GM18508 (cell line): ENCODE results near the gene AUTS2.

Source experiments
- ATAC-seq: cut with Tn5 transposase; IDR thresholded peaks from one replicate; pipeline ENCODE4 v1.9.1; 2021; ENCODE audit warnings: moderate number of reproducible peaks; ENCODE audit not compliant: insufficient read depth, unreplicated experiment

The AUTS2 gene

GRCh38 chr7:69871213-69871885, 273.1 kb downstream of the AUTS2 start:
- no peak for ATAC-seq

GRCh38 chr7:69871886-69872569, 273.8 kb downstream of the AUTS2 start:
- ATAC-seq: no peak

GRCh38 chr7:69873512-69873911, 275.2 kb downstream of the AUTS2 start:
- ATAC-seq: no peak

GRCh38 chr7:69878015-69878414, 279.7 kb downstream of the AUTS2 start:
- ATAC-seq: no peak

GRCh38 chr7:69878591-69878990, 280.3 kb downstream of the AUTS2 start:
- ATAC-seq: no peak

GRCh38 chr7:69879989-69880388, 281.7 kb downstream of the AUTS2 start:
- no peak for ATAC-seq

GRCh38 chr7:69880840-69881239, 282.6 kb downstream of the AUTS2 start:
- no peak for ATAC-seq

GRCh38 chr7:69882269-69882668, 284.0 kb downstream of the AUTS2 start:
- ATAC-seq: no peak

- no peak for ATAC-seq
These were observed 285.2 kb downstream of the AUTS2 start for GRCh38 chr7:69883399-69883891.

- ATAC-seq: no peak
These were observed 287.2 kb downstream of the AUTS2 start for GRCh38 chr7:69885431-69885830.

- ATAC-seq: no peak
These were observed 291.2 kb downstream of the AUTS2 start for GRCh38 chr7:69889338-69889975.

GRCh38 chr7:69889976-69890351, 291.7 kb downstream of the AUTS2 start:
- no peak for ATAC-seq

GRCh38 chr7:69892790-69893189, 294.5 kb downstream of the AUTS2 start:
- ATAC-seq: no peak

- no peak for ATAC-seq
These were observed 295.6 kb downstream of the AUTS2 start for GRCh38 chr7:69893906-69894305.

GRCh38 chr7:69895446-69895845, 297.2 kb downstream of the AUTS2 start:
- ATAC-seq: no peak

- no peak for ATAC-seq
These were observed 297.8 kb downstream of the AUTS2 start for GRCh38 chr7:69896121-69896520.

GRCh38 chr7:69898189-69898588, 299.9 kb downstream of the AUTS2 start:
- peak; percentile 87 for ATAC-seq

GRCh38 chr7:69903410-69903809, 305.1 kb downstream of the AUTS2 start:
- ATAC-seq: no peak

GRCh38 chr7:69906283-69906995, 308.2 kb downstream of the AUTS2 start:
- peak; percentile 73 for ATAC-seq

- no peak for ATAC-seq
These were observed 309.4 kb downstream of the AUTS2 start for GRCh38 chr7:69907720-69908119.

GRCh38 chr7:69908454-69908853, 310.2 kb downstream of the AUTS2 start:
- ATAC-seq: no peak
